Uterus (tissue), 4 donors: ENCODE measurements around the gene SOX15. TPM values are rescaled to one million over a fixed set of nuclear protein-coding genes. Genes with fewer than 3 reads are reported as not detected.

Experiments used
- DNase-seq, 2 donors: peaks; one replicate each; pipeline ENCODE4 v3.0.0-alpha.2; 2019 to 2020
- H3K27ac ChIP-seq, 2 donors: fragments of 200-600 bp; sonication (generic); 1 replicate in 1 of 2; 2 replicates in 1 of 2; pipeline ENCODE4 v1.5.1; 2016 to 2018
- H3K27me3 ChIP-seq, 2 donors: fragments of 200-600 bp; sonication (generic); one replicate each; pipeline ENCODE4 v1.5.1; 2018 to 2019; ENCODE audit warnings: control low read depth in 1 of 2
- H3K36me3 ChIP-seq, 2 donors: fragments of 200-600 bp; sonication (generic); one replicate each; pipeline ENCODE4 v1.5.1; 2019; ENCODE audit warnings: control low read depth in 1 of 2
- H3K4me1 ChIP-seq, 2 donors: fragments of 200-600 bp; sonication (generic); one replicate each; pipeline ENCODE4 v1.5.1; 2018 to 2019; ENCODE audit warnings: control low read depth in 1 of 2
- H3K4me3 ChIP-seq, 2 donors: fragments of 200-600 bp; sonication (generic); 1 replicate in 1 of 2; 2 replicates in 1 of 2; pipeline ENCODE4 v1.5.1; 2018 to 2019; ENCODE audit warnings: mild to moderate bottlenecking in 1 of 2
- H3K9me3 ChIP-seq, 2 donors: fragments of 200-600 bp; sonication (generic); one replicate each; pipeline ENCODE4 v1.5.1; 2019; ENCODE audit warnings: control low read depth in 1 of 2
- POLR2A ChIP-seq, 2 donors: fragments of 450-650 bp; IDR thresholded peaks; one replicate each; pipeline ENCODE4 v1.6.1; 2016; ENCODE audit warnings: antibody characterized with exemption in 2 of 2, mild to moderate bottlenecking in 1 of 2, moderate library complexity in 1 of 2
- intact Hi-C: fragments of 100-400 bp; cut with DNase I; formaldehyde crosslinking; loops from one replicate; pipeline ENCODE4 v1.15.1; 2023; ENCODE audit warnings: low total_unique reads
- total RNA-seq, 4 donors: library from RNA; depleted of rRNA in 3 of 4; stranded (reverse); fragments of >200 nt in 3 of 4; gene quantifications; one replicate each; pipeline versions ENCODE4 v1.1.0 to v1.2.4, GENCODE V29; 2014 to 2023
- TF ChIP-seq, protein P1 (sequence below), 4 experiments: fragments of 200-600 bp in 2 of 4; fragments of 450-650 bp in 2 of 4; sonication (generic) in 2 of 4; IDR thresholded peaks; one replicate each; pipeline ENCODE4 v1.5.1; 2016 to 2019; ENCODE audit warnings: antibody characterized with exemption in 4 of 4, mild to moderate bottlenecking in 2 of 4, moderate library complexity in 1 of 4
- donor health status: DM: yes; HTN: yes; CAD: no.

Gene SOX15
- total RNA-seq, 4 donors from 2014 or later = 1.0 to 7.3 (median 1.1) TPM; not detected in 1

DNA sequence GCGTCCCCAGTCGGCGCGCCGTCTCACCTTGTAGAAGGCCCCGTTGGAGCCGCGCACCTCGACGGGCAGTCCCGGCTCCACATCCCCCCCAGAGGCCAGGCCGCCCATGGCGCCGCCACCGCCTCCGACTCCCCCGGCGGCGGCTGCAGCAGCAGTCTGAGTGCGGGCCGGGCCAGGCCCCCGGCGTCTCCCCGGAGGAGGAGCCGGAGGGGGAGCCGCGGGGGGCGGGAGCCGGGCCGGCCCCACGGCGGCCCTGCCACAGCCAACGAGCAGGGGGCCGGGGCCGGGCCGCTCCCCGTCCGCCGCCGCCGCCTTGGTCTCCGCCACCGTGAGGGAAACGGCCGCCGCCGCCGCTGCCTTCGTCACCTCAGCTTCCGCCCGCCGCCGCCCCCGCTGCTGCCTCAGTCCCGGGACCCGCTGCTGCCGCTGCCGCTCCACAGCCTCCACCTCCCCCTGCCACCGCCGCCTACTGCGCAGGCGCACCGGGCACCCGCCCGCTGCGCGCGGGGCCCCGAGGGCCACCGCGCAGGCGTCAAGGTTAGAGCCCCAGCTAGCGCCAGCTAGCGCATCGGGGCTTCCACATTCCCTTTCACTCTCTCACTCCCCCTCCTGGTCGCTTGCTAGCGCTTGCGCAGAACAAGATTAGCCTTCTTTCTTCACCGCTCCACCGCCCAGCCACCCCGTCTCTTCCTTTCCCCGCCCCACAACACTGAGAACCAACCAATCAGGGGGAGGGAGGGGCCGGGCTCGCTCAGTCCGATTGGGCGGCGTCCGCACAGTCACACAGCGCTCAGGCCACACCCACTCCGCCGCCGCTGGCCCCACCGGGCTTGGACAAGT is 24.8 kb upstream of the SOX15 start, which contains the start of gene FXR2:
TSS of gene FXR2 (minus strand) at position 473 of the 840 bp plus-strand sequence. CDS start at position 108, 365 bp downstream.
- TF ChIP-seq, protein P1, sequence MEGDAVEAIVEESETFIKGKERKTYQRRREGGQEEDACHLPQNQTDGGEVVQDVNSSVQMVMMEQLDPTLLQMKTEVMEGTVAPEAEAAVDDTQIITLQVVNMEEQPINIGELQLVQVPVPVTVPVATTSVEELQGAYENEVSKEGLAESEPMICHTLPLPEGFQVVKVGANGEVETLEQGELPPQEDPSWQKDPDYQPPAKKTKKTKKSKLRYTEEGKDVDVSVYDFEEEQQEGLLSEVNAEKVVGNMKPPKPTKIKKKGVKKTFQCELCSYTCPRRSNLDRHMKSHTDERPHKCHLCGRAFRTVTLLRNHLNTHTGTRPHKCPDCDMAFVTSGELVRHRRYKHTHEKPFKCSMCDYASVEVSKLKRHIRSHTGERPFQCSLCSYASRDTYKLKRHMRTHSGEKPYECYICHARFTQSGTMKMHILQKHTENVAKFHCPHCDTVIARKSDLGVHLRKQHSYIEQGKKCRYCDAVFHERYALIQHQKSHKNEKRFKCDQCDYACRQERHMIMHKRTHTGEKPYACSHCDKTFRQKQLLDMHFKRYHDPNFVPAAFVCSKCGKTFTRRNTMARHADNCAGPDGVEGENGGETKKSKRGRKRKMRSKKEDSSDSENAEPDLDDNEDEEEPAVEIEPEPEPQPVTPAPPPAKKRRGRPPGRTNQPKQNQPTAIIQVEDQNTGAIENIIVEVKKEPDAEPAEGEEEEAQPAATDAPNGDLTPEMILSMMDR (IDR thresholded peaks at IDR 0.05) = peak; percentile 52 to 76 (median 72)
- TF ChIP-seq POLR2A (IDR thresholded peaks at IDR 0.05) = peak; percentile 89 to 95
- Histone ChIP-seq H3K4me1 (peaks cover 0 to 16% of the 10 kb centered on the region in 2 donors), H3K27me3 (no peaks in the 10 kb centered on the region), H3K4me3 (peak within 1 kb of the TSS; percentile 59 to 68), H3K36me3 (no peaks in the 10 kb centered on the region), H3K27ac (peak within 1 kb of the TSS; percentile 92 to 94), H3K9me3 (no peaks in the 10 kb centered on the region)
- intact Hi-C loops = no loop called here
- DNase-seq = peak; percentile 99 to 100

DNA sequence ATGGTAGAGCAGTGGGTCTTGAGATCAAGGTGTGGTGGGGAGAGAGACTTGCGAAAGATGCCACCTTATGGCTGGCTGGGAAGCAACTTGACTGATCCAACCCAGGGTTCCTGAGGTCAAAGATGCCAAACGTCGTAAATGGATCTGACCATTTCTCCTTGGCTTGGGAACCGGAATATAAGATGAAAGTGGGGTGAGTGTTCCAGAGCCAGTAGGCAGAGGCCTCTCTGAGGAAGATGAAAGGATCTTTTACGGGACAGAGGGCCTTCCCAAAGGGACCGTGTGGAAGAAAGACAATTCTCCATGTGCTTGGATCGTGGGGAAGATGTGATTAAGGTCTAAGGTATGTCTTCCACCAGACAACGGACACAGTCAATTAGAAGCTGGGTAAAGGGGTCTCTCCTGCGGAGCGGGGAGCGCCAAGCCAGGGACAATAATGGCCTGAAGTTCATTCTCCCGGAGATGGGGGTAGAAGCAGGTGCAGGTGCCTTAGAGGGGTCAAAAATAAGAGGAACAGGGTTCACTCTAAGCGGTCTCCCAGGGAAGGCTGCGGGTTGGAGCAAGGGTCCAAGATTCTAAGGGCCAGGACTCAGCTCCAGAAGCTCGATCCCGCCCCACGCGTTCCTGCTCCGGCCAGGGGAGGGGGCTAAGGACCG is 24.0 kb upstream of the SOX15 start:
- intact Hi-C loops = no loop called here
- Histone ChIP-seq H3K27me3 (no peaks in the 10 kb centered on the region), H3K4me1 (peaks cover 0 to 16% of the 10 kb centered on the region in 2 donors), H3K9me3 (no peaks in the 10 kb centered on the region), H3K27ac (peak overlapping the region; percentile 92 to 94), H3K4me3 (peak overlapping the region; percentile 59 to 68), H3K36me3 (no peaks in the 10 kb centered on the region)
- DNase-seq = no peak
- no peak for TF ChIP-seq POLR2A (IDR thresholded peaks at IDR 0.05)
- TF ChIP-seq, protein P1 (IDR thresholded peaks at IDR 0.05) = no peak

DNA sequence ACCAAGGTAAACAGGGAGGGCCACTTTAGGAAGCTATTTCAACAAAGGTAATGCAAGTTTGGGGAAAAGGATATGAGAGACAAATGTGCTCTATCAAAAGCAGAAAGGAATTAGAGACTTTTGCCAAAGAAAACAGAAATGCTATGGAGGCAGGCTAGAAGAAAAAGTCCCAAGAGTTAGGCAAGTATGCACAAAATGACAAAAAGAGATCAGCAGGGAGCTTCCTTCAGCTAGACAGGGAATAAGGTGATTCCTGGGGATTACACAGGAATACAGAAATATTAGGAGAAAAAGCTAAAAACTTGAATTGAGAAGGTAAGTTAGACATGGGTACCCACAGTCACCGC is 22.4 kb upstream of the SOX15 start:
- Histone ChIP-seq H3K4me1 (peaks cover 0 to 16% of the 10 kb centered on the region in 2 donors), H3K27me3 (no peaks in the 10 kb centered on the region), H3K27ac (no peak overlapping the region), H3K9me3 (no peaks in the 10 kb centered on the region), H3K4me3 (no peak overlapping the region), H3K36me3 (no peaks in the 10 kb centered on the region)
- TF ChIP-seq, protein P1 (IDR thresholded peaks at IDR 0.05) = no peak
- no peak for TF ChIP-seq POLR2A (IDR thresholded peaks at IDR 0.05)
- no peak for DNase-seq
- intact Hi-C loops = no loop called here

DNA sequence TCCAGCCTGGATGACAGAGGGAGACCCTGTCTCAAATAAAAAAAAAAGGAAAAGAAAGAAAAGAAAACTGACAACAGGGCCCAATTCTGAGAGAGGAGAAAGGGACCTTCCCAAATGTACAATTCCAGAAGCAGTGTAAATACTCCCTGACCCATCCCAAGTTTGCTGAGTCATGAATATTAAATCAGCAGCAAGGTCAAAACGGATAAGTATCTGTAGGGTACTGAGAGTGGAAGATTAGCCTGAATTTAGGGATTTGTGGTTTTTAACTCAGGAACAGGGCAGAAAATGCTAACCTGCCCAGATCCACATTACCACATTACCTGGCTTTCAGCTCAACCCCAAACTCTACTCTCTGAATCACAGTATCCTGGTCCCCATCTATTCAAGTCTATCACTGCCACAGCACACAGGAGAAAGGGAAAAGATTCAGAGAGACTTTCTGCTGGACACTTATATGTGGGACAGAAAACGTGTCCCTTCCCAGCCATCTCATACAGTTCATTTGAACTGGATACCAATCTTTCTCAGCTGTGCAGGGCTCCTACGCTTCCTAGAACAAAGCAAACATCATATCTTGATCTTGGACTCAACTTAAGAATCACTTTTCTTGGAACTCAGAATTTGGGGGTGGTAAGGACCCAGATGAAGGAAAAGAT is 21.9 kb upstream of the SOX15 start:
- DNase-seq = no peak
- peaks cover 0 to 16% of the 10 kb centered on the region in 2 donors for H3K4me1 ChIP-seq
- H3K9me3 ChIP-seq = no peaks in the 10 kb centered on the region
- no peaks in the 10 kb centered on the region for H3K27me3 ChIP-seq
- no peak overlapping the region for H3K27ac ChIP-seq
- H3K4me3 ChIP-seq = no peak overlapping the region
- H3K36me3 ChIP-seq = no peaks in the 10 kb centered on the region
- TF ChIP-seq, protein P1 (IDR thresholded peaks at IDR 0.05) = no peak
- TF ChIP-seq POLR2A (IDR thresholded peaks at IDR 0.05) = no peak
- intact Hi-C loops = no loop called here
